Stimulated activated CD4-positive, alpha-beta T cell treated with anti-CD3 and anti-CD28 coated beads, Interleukin-1b, Interleukin-23, amount 100 ng/mL, for 1 hour (primary cell): ENCODE measurements around the gene TMEM63B.
A peak's percentile ranks its signal among the peaks of the same experiment; 100 is the strongest.
"Not testable (repeated sequence)": the region's sequence is repeated elsewhere in the genome, so short reads cannot be mapped to it uniquely, and the experiment has no call there.

Source experiments
- DNase-seq, 2 donors: peaks; one replicate each; pipeline ENCODE4 v3.0.0-alpha.2; 2020; ENCODE audit warnings: low read depth in 2 of 2

The TMEM63B gene

GRCh38 chr6:44094403-44095242 lies 32.7 kb upstream of the TMEM63B start:
- DNase-seq: no peak

GRCh38 chr6:44095243-44095623 lies 32.1 kb upstream of the TMEM63B start:
- DNase-seq: not testable (repeated sequence)

- peak; percentile 42 to 50 for DNase-seq
Observed at GRCh38 chr6:44096612-44097011, 30.7 kb upstream of the TMEM63B start.

- no peak for DNase-seq
Observed at GRCh38 chr6:44097782-44098317, 29.5 kb upstream of the TMEM63B start.

- no peak for DNase-seq
Observed at GRCh38 chr6:44099192-44099591, 28.2 kb upstream of the TMEM63B start.

GRCh38 chr6:44100088-44100550 lies 27.2 kb upstream of the TMEM63B start:
- DNase-seq: no peak

- DNase-seq: no peak
Observed at GRCh38 chr6:44101832-44102231, 25.5 kb upstream of the TMEM63B start.

GRCh38 chr6:44102527-44102926 lies 24.8 kb upstream of the TMEM63B start:
- no peak for DNase-seq

GRCh38 chr6:44104481-44105021 lies 22.8 kb upstream of the TMEM63B start:
- DNase-seq: no peak

GRCh38 chr6:44105146-44105545 lies 22.2 kb upstream of the TMEM63B start:
- no peak for DNase-seq

GRCh38 chr6:44105993-44106740 lies 21.2 kb upstream of the TMEM63B start:
- DNase-seq: no peak

- no peak for DNase-seq
Observed at GRCh38 chr6:44107017-44107416, 20.3 kb upstream of the TMEM63B start.

GRCh38 chr6:44108471-44108870 lies 18.9 kb upstream of the TMEM63B start:
- no peak for DNase-seq

- DNase-seq: no peak
Observed at GRCh38 chr6:44109212-44109611, 18.1 kb upstream of the TMEM63B start.

GRCh38 chr6:44110005-44110676 lies 17.2 kb upstream of the TMEM63B start:
- DNase-seq: no peak

- no peak for DNase-seq
Observed at GRCh38 chr6:44110966-44111365, 16.4 kb upstream of the TMEM63B start.

GRCh38 chr6:44111434-44112417 lies 15.6 kb upstream of the TMEM63B start:
- DNase-seq: no peak

- DNase-seq: no peak
Observed at GRCh38 chr6:44113414-44113813, 13.9 kb upstream of the TMEM63B start.

- no peak for DNase-seq
Observed at GRCh38 chr6:44115866-44116265, 11.5 kb upstream of the TMEM63B start.

- DNase-seq: no peak
Observed at GRCh38 chr6:44116641-44117382, 10.5 kb upstream of the TMEM63B start.
